HEK293 (cell line): ENCODE results near the gene AXL.

Experiments
- CTCF ChIA-PET: fragments of 350-600 bp; formaldehyde crosslinking; extraction: SDS; loops from one replicate; lab custom pipeline; 2021; ENCODE audit warnings: antibody characterized with exemption; lab: Yijun Ruan, JAX
- POLR2A ChIA-PET: fragments of 300-600 bp; formaldehyde crosslinking; extraction: SDS; loops from one replicate; lab custom pipeline; 2020; ENCODE audit warnings: antibody characterized with exemption, inconsistent platforms; lab: Yijun Ruan, JAX
- H3K27ac ChIP-seq: fragments of 200-500 bp; sonication (Bioruptor generic); 2 replicates; pipeline ENCODE4 v1.5.1; 2014; ENCODE audit warnings: low read depth, low read length, control low read depth, inconsistent platforms; ENCODE audit errors: extremely low read depth
- H3K36me3 ChIP-seq, 2 experiments: fragments of 200-500 bp in 1 of 2; sonication (Bioruptor generic) in 1 of 2; 1 replicate in 1 of 2; 2 replicates in 1 of 2; pipeline ENCODE4 v1.5.1; 2014 to 2017; ENCODE audit warnings: inconsistent platforms in 2 of 2, low read length in 2 of 2; ENCODE audit not compliant: control insufficient read depth in 2 of 2, insufficient read depth in 1 of 2
- H3K4me1 ChIP-seq: fragments of 200-500 bp; sonication (Bioruptor generic); 2 replicates; pipeline ENCODE4 v1.5.1; 2014; ENCODE audit warnings: mild to moderate bottlenecking, low read length, inconsistent platforms; ENCODE audit not compliant: control insufficient read depth, insufficient read depth
- H3K4me3 ChIP-seq: 2 replicates; pipeline ENCODE4 v1.5.1; 2011; ENCODE audit warnings: low read depth, mild to moderate bottlenecking, control low read depth, low read length, moderate library complexity
- H3K9me3 ChIP-seq: fragments of 200-500 bp; sonication (Bioruptor generic); 2 replicates; pipeline ENCODE4 v1.5.1; 2014; ENCODE audit warnings: low read depth, low read length, inconsistent platforms; ENCODE audit not compliant: control insufficient read depth, insufficient read depth
- GFI1B ChIP-seq: fragments of 450-650 bp; formaldehyde crosslinking; IDR thresholded peaks from 2 replicates; pipeline ENCODE4 v1.5.1; 2016; ENCODE audit warnings: missing biosample characterization, missing genetic modification characterization
- GLI4 ChIP-seq: fragments of 450-650 bp; formaldehyde crosslinking; IDR thresholded peaks from 2 replicates; pipeline ENCODE4 v1.5.1; 2016; ENCODE audit warnings: missing biosample characterization, missing genetic modification characterization
- HOXA7 ChIP-seq: sonication (generic); formaldehyde crosslinking; IDR thresholded peaks from 2 replicates; pipeline ENCODE4 v1.8.1; 2022; ENCODE audit warnings: missing genetic modification reagents, borderline replicate concordance
- KLF9 ChIP-seq: fragments of 450-650 bp; formaldehyde crosslinking; IDR thresholded peaks from 2 replicates; pipeline ENCODE4 v1.5.1; 2016; ENCODE audit warnings: missing biosample characterization, missing genetic modification characterization, low read depth
- PRDM6 ChIP-seq: fragments of 450-650 bp; formaldehyde crosslinking; IDR thresholded peaks from 2 replicates; pipeline ENCODE4 v1.5.1; 2017; ENCODE audit warnings: missing biosample characterization, missing genetic modification characterization
- RBAK ChIP-seq: fragments of 450-650 bp; formaldehyde crosslinking; IDR thresholded peaks from 2 replicates; pipeline ENCODE4 v1.5.1; 2016; ENCODE audit warnings: missing biosample characterization, missing genetic modification characterization
- YY2 ChIP-seq: fragments of 450-650 bp; formaldehyde crosslinking; IDR thresholded peaks from 2 replicates; pipeline ENCODE4 v1.5.1; 2016; ENCODE audit warnings: missing biosample characterization, missing genetic modification characterization
- ZBTB11 ChIP-seq: fragments of 450-650 bp; formaldehyde crosslinking; conservative IDR thresholded peaks from 2 replicates; pipeline ENCODE4 v1.5.1; 2016; ENCODE audit warnings: low read depth, missing biosample characterization, missing genetic modification characterization
- ZBTB17 ChIP-seq: fragments of 450-650 bp; formaldehyde crosslinking; IDR thresholded peaks from 2 replicates; pipeline ENCODE4 v1.5.1; 2016; ENCODE audit warnings: missing biosample characterization, missing genetic modification characterization
- ZFP69B ChIP-seq: fragments of 450-650 bp; formaldehyde crosslinking; IDR thresholded peaks from 2 replicates; pipeline ENCODE4 v1.5.1; 2016; ENCODE audit warnings: missing biosample characterization, missing genetic modification characterization
- ZNF221 ChIP-seq: fragments of 450-650 bp; formaldehyde crosslinking; IDR thresholded peaks from 2 replicates; pipeline ENCODE4 v1.5.1; 2017; ENCODE audit warnings: missing biosample characterization, missing genetic modification characterization, borderline replicate concordance
- ZNF248 ChIP-seq: fragments of 450-650 bp; formaldehyde crosslinking; IDR thresholded peaks from 2 replicates; pipeline ENCODE4 v1.5.1; 2017; ENCODE audit warnings: missing biosample characterization, missing genetic modification characterization
- ZNF391 ChIP-seq: fragments of 450-650 bp; formaldehyde crosslinking; IDR thresholded peaks from 2 replicates; pipeline ENCODE4 v1.5.1; 2016; ENCODE audit warnings: low read depth, missing biosample characterization, missing genetic modification characterization, borderline replicate concordance
- ZNF394 ChIP-seq: fragments of 450-650 bp; formaldehyde crosslinking; IDR thresholded peaks from 2 replicates; pipeline ENCODE4 v1.5.1; 2016; ENCODE audit warnings: missing biosample characterization, missing genetic modification characterization, mild to moderate bottlenecking, moderate library complexity, borderline replicate concordance
- ZNF404 ChIP-seq: fragments of 450-650 bp; formaldehyde crosslinking; IDR thresholded peaks from 2 replicates; pipeline ENCODE4 v1.5.1; 2017; ENCODE audit warnings: missing biosample characterization, missing genetic modification characterization
- ZNF518A ChIP-seq: fragments of 450-650 bp; formaldehyde crosslinking; conservative IDR thresholded peaks from 2 replicates; pipeline ENCODE4 v1.5.1; 2016; ENCODE audit warnings: low read depth, missing biosample characterization, missing genetic modification characterization
- ZNF548 ChIP-seq: fragments of 450-650 bp; formaldehyde crosslinking; IDR thresholded peaks from 2 replicates; pipeline ENCODE4 v1.5.1; 2016; ENCODE audit warnings: missing biosample characterization, missing genetic modification characterization
- ZNF623 ChIP-seq: fragments of 450-650 bp; formaldehyde crosslinking; IDR thresholded peaks from 2 replicates; pipeline ENCODE4 v1.5.1; 2016; ENCODE audit warnings: missing biosample characterization, missing genetic modification characterization
- ZNF624 ChIP-seq: fragments of 450-650 bp; formaldehyde crosslinking; IDR thresholded peaks from 2 replicates; pipeline ENCODE4 v1.5.1; 2017; ENCODE audit warnings: missing biosample characterization, missing genetic modification characterization
- ZNF785 ChIP-seq: fragments of 450-650 bp; formaldehyde crosslinking; IDR thresholded peaks from 2 replicates; pipeline ENCODE4 v1.5.1; 2016; ENCODE audit warnings: missing biosample characterization, missing genetic modification characterization
- ZNF792 ChIP-seq: fragments of 450-650 bp; formaldehyde crosslinking; IDR thresholded peaks from 2 replicates; pipeline ENCODE4 v1.5.1; 2016; ENCODE audit warnings: missing biosample characterization, missing genetic modification characterization
- TF ChIP-seq, protein P1 (sequence below): fragments of 450-650 bp; formaldehyde crosslinking; IDR thresholded peaks from 2 replicates; pipeline ENCODE4 v1.5.1; 2016; ENCODE audit warnings: missing biosample characterization, missing genetic modification characterization

Gene AXL

DNA sequence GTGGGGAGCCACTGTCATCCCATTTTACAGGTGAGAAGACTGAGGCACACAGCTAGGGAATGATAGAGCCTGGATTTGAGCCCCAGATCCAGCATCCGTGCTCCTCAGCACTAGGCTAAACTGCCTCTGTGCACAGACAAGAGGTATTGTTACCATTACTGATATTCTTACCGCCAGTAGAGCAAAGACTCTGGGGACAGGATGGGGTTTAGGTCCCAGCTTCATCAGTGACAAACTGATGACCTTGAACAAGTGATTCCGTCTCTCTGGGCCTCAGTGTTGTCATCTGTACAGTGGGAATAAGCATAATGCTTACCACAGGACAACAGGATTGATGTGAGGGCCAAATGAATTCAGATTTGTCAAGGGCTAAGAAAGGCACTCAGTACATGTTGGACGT, 16.5 kb downstream of the AXL start (continued):
- TF ChIP-seq ZNF548 (tag by site-specific recombination) (no peak), ZFP69B (tag by site-specific recombination) (no peak), ZNF248 (tag by site-specific recombination) (no peak), GLI4 (tag by site-specific recombination) (no peak), ZNF785 (tag by site-specific recombination) (no peak), KLF9 (tag by site-specific recombination) (no peak)
- TF ChIP-seq, all 188 proteins: peak for 0

DNA sequence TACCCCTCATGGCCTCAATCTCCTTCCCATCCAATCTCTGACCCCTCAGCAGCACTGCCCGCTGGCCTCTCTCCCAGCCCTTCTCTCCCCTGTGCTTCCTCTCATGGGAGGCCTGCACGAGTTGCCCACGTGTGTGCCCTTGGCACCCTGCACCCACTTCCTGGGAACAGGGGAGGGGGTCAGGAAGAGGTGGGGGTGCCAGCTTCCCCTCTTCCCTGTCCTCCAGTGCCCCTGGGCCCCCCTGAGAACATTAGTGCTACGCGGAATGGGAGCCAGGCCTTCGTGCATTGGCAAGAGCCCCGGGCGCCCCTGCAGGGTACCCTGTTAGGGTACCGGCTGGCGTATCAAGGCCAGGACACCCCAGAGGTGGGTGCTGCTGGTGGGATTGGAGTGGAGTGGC, 19.2 kb downstream of the AXL start:
- H3K27ac ChIP-seq, result no peak overlapping the region
- no peaks in the 10 kb centered on the region for H3K36me3 ChIP-seq
- no peak overlapping the region for H3K4me3 ChIP-seq
- ChIA-PET CTCF (no interaction called here), POLR2A (no interaction called here)
- TF ChIP-seq ZNF623 (tag by site-specific recombination), result no peak
- no peak for TF ChIP-seq ZNF394 (tag by site-specific recombination)
- TF ChIP-seq ZNF792 (tag by site-specific recombination), result no peak
- TF ChIP-seq ZNF404 (tag by site-specific recombination), result no peak
- TF ChIP-seq ZNF221, result no peak
- TF ChIP-seq HOXA7 (CRISPR knock-in tag), result no peak
- TF ChIP-seq, protein P1, sequence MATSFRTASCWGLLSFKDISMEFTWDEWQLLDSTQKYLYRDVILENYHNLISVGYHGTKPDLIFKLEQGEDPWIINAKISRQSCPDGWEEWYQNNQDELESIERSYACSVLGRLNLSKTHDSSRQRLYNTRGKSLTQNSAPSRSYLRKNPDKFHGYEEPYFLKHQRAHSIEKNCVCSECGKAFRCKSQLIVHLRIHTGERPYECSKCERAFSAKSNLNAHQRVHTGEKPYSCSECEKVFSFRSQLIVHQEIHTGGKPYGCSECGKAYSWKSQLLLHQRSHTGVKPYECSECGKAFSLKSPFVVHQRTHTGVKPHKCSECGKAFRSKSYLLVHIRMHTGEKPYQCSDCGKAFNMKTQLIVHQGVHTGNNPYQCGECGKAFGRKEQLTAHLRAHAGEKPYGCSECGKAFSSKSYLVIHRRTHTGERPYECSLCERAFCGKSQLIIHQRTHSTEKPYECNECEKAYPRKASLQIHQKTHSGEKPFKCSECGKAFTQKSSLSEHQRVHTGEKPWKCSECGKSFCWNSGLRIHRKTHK (tag by site-specific recombination), result no peak
- no peak for TF ChIP-seq ZNF624 (tag by site-specific recombination)
- no peak for TF ChIP-seq ZNF518A (tag by site-specific recombination)
- TF ChIP-seq RBAK (tag by site-specific recombination), result no peak
- TF ChIP-seq PRDM6 (tag by site-specific recombination), result no peak
- no peak for TF ChIP-seq ZNF391 (tag by site-specific recombination)
- no peak for TF ChIP-seq GFI1B (tag by site-specific recombination)
- no peak for TF ChIP-seq ZBTB11 (tag by site-specific recombination)
- no peak for TF ChIP-seq ZBTB17
- no peak for TF ChIP-seq YY2 (tag by site-specific recombination)
- no peaks in the 10 kb centered on the region for H3K4me1 ChIP-seq
- no peaks in the 10 kb centered on the region for H3K9me3 ChIP-seq
